IMR-90 (cell line): ENCODE measurements around the gene ABL1. TPM values are rescaled to one million over a fixed set of nuclear protein-coding genes. Genes with fewer than 3 reads are reported as not detected.

ENCODE experiments used
- ATAC-seq: fragments of 200-7000 bp; cut with Tn5 transposase; 2 replicates; pipeline ENCODE4 v1.9.1; 2020; ENCODE audit warnings: low read depth, mild to moderate bottlenecking, moderate library complexity
- BruUV-seq: library from RNA; stranded (reverse); fragments of 400-500 nt; replicated peaks from 2 replicates; lab custom pipeline; 2021; lab: Mats Ljungman, UMichigan
- CTCF ChIA-PET: fragments of 300-600 bp; formaldehyde crosslinking; extraction: SDS; loops from one replicate; lab custom pipeline; 2021; ENCODE audit warnings: antibody characterized with exemption; lab: Yijun Ruan, JAX
- POLR2A ChIA-PET: fragments of 300-600 bp; sonication (Branson Sonifier 250); formaldehyde crosslinking; loops from one replicate; lab custom pipeline; 2022; ENCODE audit warnings: antibody characterized with exemption; ENCODE audit not compliant: unreplicated experiment; lab: Charles Lee
- DNase-seq: peaks from one replicate; pipeline ENCODE4 v3.0.0; 2013
- H2AFZ ChIP-seq: replicated peaks from 2 replicates; pipeline ENCODE3; 2013; ENCODE audit warnings: low read length, mild to moderate bottlenecking; ENCODE audit not compliant: poor library complexity
- H2AK5ac ChIP-seq: 2 replicates; pipeline ENCODE4 v1.6.1; 2013; ENCODE audit warnings: low read depth, low read length, inconsistent platforms
- H2AK9ac ChIP-seq: replicated peaks from 2 replicates; pipeline ENCODE3; 2013; ENCODE audit warnings: mild to moderate bottlenecking, low read depth, low read length, moderate library complexity; ENCODE audit not compliant: poor library complexity
- H2BK120ac ChIP-seq: 2 replicates; pipeline ENCODE4 v1.6.1; 2013; ENCODE audit warnings: low read depth, low read length, inconsistent platforms
- H2BK15ac ChIP-seq: 3 replicates; pipeline ENCODE4 v1.6.1; 2013; ENCODE audit warnings: low read depth, low read length, inconsistent platforms
- H2BK20ac ChIP-seq: 2 replicates; pipeline ENCODE4 v1.6.1; 2013; ENCODE audit warnings: low read depth, mild to moderate bottlenecking, inconsistent platforms, low read length, moderate library complexity
- H2BK5ac ChIP-seq: 2 replicates; pipeline ENCODE4 v1.6.1; 2013; ENCODE audit warnings: mild to moderate bottlenecking, low read depth, low read length, inconsistent platforms; ENCODE audit not compliant: poor library complexity, severe bottlenecking
- H3K14ac ChIP-seq: replicated peaks from 2 replicates; pipeline ENCODE4 v1.6.1; 2013; ENCODE audit warnings: low read depth, low read length, inconsistent platforms
- H3K18ac ChIP-seq: 2 replicates; pipeline ENCODE4 v1.6.1; 2013; ENCODE audit warnings: low read depth, low read length, control low read depth
- H3K23ac ChIP-seq: 2 replicates; pipeline ENCODE4 v1.6.1; 2013; ENCODE audit warnings: low read depth, low read length, inconsistent platforms
- H3K27ac ChIP-seq: 2 replicates; pipeline ENCODE4 v1.5.1; 2013; ENCODE audit warnings: mild to moderate bottlenecking, control low read depth, low read length; ENCODE audit not compliant: insufficient read depth
- H3K27me3 ChIP-seq: 2 replicates; pipeline ENCODE4 v1.6.1; 2013; ENCODE audit warnings: low read length; ENCODE audit not compliant: control insufficient read depth, insufficient read depth
- H3K36me3 ChIP-seq: 2 replicates; pipeline ENCODE4 v1.6.1; 2013; ENCODE audit warnings: low read length, mixed read lengths; ENCODE audit not compliant: control insufficient read depth, insufficient read depth
- H3K4ac ChIP-seq: 2 replicates; pipeline ENCODE4 v1.6.1; 2013; ENCODE audit warnings: low read depth, low read length, inconsistent platforms
- H3K4me1 ChIP-seq: 2 replicates; pipeline ENCODE4 v1.6.1; 2013; ENCODE audit warnings: low read length, mixed read lengths; ENCODE audit not compliant: control insufficient read depth, insufficient read depth
- H3K4me2 ChIP-seq: 2 replicates; pipeline ENCODE4 v1.6.1; 2013; ENCODE audit warnings: low read depth, mild to moderate bottlenecking, control low read depth, low read length, moderate library complexity
- H3K4me3 ChIP-seq: 2 replicates; pipeline ENCODE4 v1.5.1; 2013; ENCODE audit warnings: low read depth, mild to moderate bottlenecking, control low read depth, low read length, moderate library complexity; ENCODE audit not compliant: insufficient read depth
- H3K56ac ChIP-seq: 2 replicates; pipeline ENCODE4 v1.6.1; 2013; ENCODE audit warnings: low read length, inconsistent platforms; ENCODE audit not compliant: insufficient read depth; ENCODE audit errors: extremely low read depth
- H3K79me1 ChIP-seq, 2 experiments: 2 replicates each; pipeline ENCODE4 v1.6.1; 2013; ENCODE audit warnings: low read length in 2 of 2, inconsistent platforms in 1 of 2, low read depth in 1 of 2
- H3K9ac ChIP-seq: 2 replicates; pipeline ENCODE4 v1.6.1; 2013; ENCODE audit warnings: low read depth, low read length, control low read depth
- H3K9me1 ChIP-seq: 2 replicates; pipeline ENCODE4 v1.6.1; 2013; ENCODE audit warnings: low read length, inconsistent platforms; ENCODE audit not compliant: insufficient read depth
- H3K9me3 ChIP-seq: 2 replicates; pipeline ENCODE4 v1.6.1; 2013; ENCODE audit warnings: low read length; ENCODE audit not compliant: control insufficient read depth, insufficient read depth
- H4K20me1 ChIP-seq: 2 replicates; pipeline ENCODE4 v1.6.1; 2013; ENCODE audit warnings: low read length, inconsistent platforms; ENCODE audit not compliant: insufficient read depth
- H4K5ac ChIP-seq: 2 replicates; pipeline ENCODE4 v1.6.1; 2013; ENCODE audit warnings: mild to moderate bottlenecking, low read depth, low read length, control low read depth
- H4K8ac ChIP-seq, 2 experiments: 2 replicates each; pipeline ENCODE4 v1.6.1; 2013; ENCODE audit warnings: low read depth in 2 of 2, low read length in 2 of 2, control low read depth in 1 of 2, inconsistent platforms in 1 of 2
- H4K91ac ChIP-seq: 2 replicates; pipeline ENCODE4 v1.6.1; 2013; ENCODE audit warnings: low read depth, low read length, inconsistent platforms; ENCODE audit not compliant: insufficient read depth
- BHLHE40 ChIP-seq: fragments of 150-350 bp; IDR thresholded peaks from 2 replicates; pipeline ENCODE4 v1.6.1; 2016; ENCODE audit warnings: mild to moderate bottlenecking, low read depth, low read length
- CEBPB ChIP-seq: IDR thresholded peaks from 2 replicates; pipeline ENCODE4 v1.6.1; 2012; ENCODE audit warnings: low read depth, low read length, improper control_type of control experiment
- CHD1 ChIP-seq: IDR thresholded peaks from 2 replicates; pipeline ENCODE4 v1.6.1; 2012; ENCODE audit warnings: low read depth, low read length, improper control_type of control experiment
- RCOR1 ChIP-seq: IDR thresholded peaks from 2 replicates; pipeline ENCODE4 v1.6.1; 2012; ENCODE audit warnings: mild to moderate bottlenecking, low read length, improper control_type of control experiment; ENCODE audit not compliant: insufficient replicate concordance
- RFX5 ChIP-seq: IDR thresholded peaks from 2 replicates; pipeline ENCODE4 v1.8.0; 2012; ENCODE audit warnings: low read depth, mild to moderate bottlenecking, low read length, moderate library complexity
- WGBS, 2 experiments: methylation state at CpG; one replicate each; pipeline versions ENCODE4 v1.1.5 to v1.1.7; 2013; ENCODE audit warnings: missing lambda C conversion rate in 2 of 2; ENCODE audit not compliant: insufficient read length in 1 of 2; ENCODE audit errors: extremely low coverage in 2 of 2; 5-methylcytosine and 5-hydroxymethylcytosine counted together
- dilution Hi-C: fragments of 300-500 bp; cut with HindIII; formaldehyde crosslinking; loops from one replicate; pipeline ENCODE4 v1.14.3; 2018; ENCODE audit warnings: low sequenced_read_pairs; ENCODE audit not compliant: unreplicated experiment
- in situ Hi-C: fragments of 300-500 bp; cut with MboI; formaldehyde crosslinking; loops from 3 replicates; pipeline ENCODE4 v1.14.3; 2019; ENCODE audit warnings: low sequenced_read_pairs, inconsistent platforms, mixed read lengths
- intact Hi-C: fragments of 100-400 bp; cut with micrococcal nuclease; formaldehyde crosslinking; loops from 2 replicates; pipeline ENCODE4 v1.10.0; 2022
- polyA plus RNA-seq, 3 experiments: library from polyadenylated mRNA; depleted of rRNA; stranded (reverse); fragments of >200 nt; gene quantifications; 2 replicates each; pipeline ENCODE4 v1.2.3, GENCODE V29; 2012; ENCODE audit warnings: low replicate concordance in 1 of 3
- total RNA-seq: library from RNA; depleted of rRNA; stranded (reverse); fragments of >200 nt; gene quantifications from 2 replicates; pipeline ENCODE4 v1.2.3, GENCODE V29; 2012

ABL1 gene
- total and polyA plus RNA-seq, 2 of the 4 experiments (the other 2 are of a cell fraction), result 33.7 to 49.1 TPM

DNA sequence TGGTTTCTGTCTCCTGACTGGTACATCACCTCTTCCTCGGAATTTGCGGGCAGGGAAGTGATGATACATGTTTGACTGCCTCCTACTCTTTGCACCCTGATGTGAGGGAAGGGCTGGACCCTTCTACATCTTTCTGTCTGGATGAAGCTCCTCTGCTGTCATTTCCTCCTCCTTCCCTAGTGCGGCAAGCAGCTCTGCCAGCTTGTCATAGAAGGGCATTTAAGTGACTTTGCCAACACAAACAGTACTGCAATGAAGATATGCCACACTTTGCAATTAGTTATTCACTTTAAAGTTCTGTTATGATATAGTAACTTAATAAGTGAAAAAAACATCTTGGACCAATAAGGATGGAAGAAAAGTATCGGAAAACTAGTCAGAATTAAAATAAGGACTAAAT, 48.5 kb upstream of the ABL1 start:
- Histone ChIP-seq H2BK15ac (no peak overlapping the region), H3K18ac (no peak overlapping the region), H3K27me3 (no peaks in the 10 kb centered on the region), H2BK120ac (no peak overlapping the region), H2BK20ac (no peak overlapping the region), H3K27ac (no peak overlapping the region), H2AK9ac (no peak overlapping the region), H4K20me1 (peaks cover 3% of the 10 kb centered on the region; the same call in 1 of the 2 replicates), H3K4me1 (peaks cover 5% of the 10 kb centered on the region), H3K4me3 (no peak overlapping the region), H3K4ac (peak overlapping the region; percentile 39; the same call in 1 of the 2 replicates), H3K79me1 (peaks cover 40 to 63% of the 10 kb centered on the region in 2 experiments), H4K91ac (no peak overlapping the region), H3K9me3 (peaks cover 6% of the 10 kb centered on the region), H3K9me1 (peaks cover 10% of the 10 kb centered on the region), H3K36me3 (no peaks in the 10 kb centered on the region), H3K9ac (no peak overlapping the region), H4K5ac (no peak overlapping the region), H2BK5ac (no peak overlapping the region), H2AK5ac (peak overlapping the region; percentile 24; the same call in 1 of the 2 replicates), H3K4me2 (no peak overlapping the region), H3K56ac (no peak overlapping the region), H3K14ac (no peak overlapping the region), H3K23ac (no peak overlapping the region), H2AFZ (no peak overlapping the region), H4K8ac (0 out of 4 replicates have a peak overlapping the region, but pooled peaks of 1 of the 2 experiments have one; percentile 15)
- in situ Hi-C loops (no loop called here), intact Hi-C loops (no loop called here), dilution Hi-C loops (no loop called here)
- DNase-seq (no peak), ATAC-seq (no peak)
- TF ChIP-seq BHLHE40, result no peak
- no peak for TF ChIP-seq CEBPB
- no peak for TF ChIP-seq RFX5
- no peak for TF ChIP-seq RCOR1
- TF ChIP-seq CHD1, result no peak
- WGBS, 2 experiments, result no CpG with 5 or more reads among the region's 4 CpGs
- no TSS peak for BruUV-seq
- ChIA-PET CTCF (no interaction called here), POLR2A (no interaction called here)
